AG04450 (cell line): ENCODE data around the gene STX5. TPM values are rescaled to one million over a fixed set of nuclear protein-coding genes. Genes with fewer than 3 reads are reported as not detected.

Experiments used
- CTCF ChIA-PET: fragments of 300-600, 350-600 bp; formaldehyde crosslinking; extraction: SDS; loops from one replicate; lab custom pipeline; 2022; ENCODE audit warnings: antibody characterized with exemption, inconsistent platforms; lab: Charles Lee
- POLR2A ChIA-PET: fragments of 350-600 bp; formaldehyde crosslinking; extraction: SDS; loops from one replicate; lab custom pipeline; 2021; ENCODE audit warnings: antibody characterized with exemption, inconsistent platforms; lab: Yijun Ruan, JAX
- DNase-seq: peaks from one replicate; pipeline ENCODE4 v3.0.0-alpha.2; 2011; ENCODE audit warnings: low read depth, low spot score
- H3K27ac ChIP-seq: one replicate; pipeline ENCODE4 v1.5.1; 2012; ENCODE audit warnings: low read depth, low read length, control low read depth
- H3K27me3 ChIP-seq: one replicate; pipeline ENCODE4 v1.6.0; 2012; ENCODE audit warnings: low read length; ENCODE audit not compliant: control insufficient read depth, insufficient read depth
- H3K4me3 ChIP-seq: 2 replicates; pipeline ENCODE4 v1.5.1; 2011; ENCODE audit warnings: mild to moderate bottlenecking, low read depth, low read length, control low read depth
- H3K9me3 ChIP-seq: 2 replicates; pipeline ENCODE4 v1.5.1; 2012; ENCODE audit warnings: low read length; ENCODE audit not compliant: control insufficient read depth, insufficient read depth
- CTCF ChIP-seq: IDR thresholded peaks from 2 replicates; pipeline ENCODE4 v1.5.1; 2011; ENCODE audit warnings: low read depth, low read length, control low read depth, inconsistent platforms
- polyA plus RNA-seq: library from polyadenylated mRNA; depleted of rRNA; stranded (reverse); fragments of >200 nt; gene quantifications from 2 replicates; pipeline ENCODE4 v1.2.3, GENCODE V29; 2011

Gene STX5
- polyA plus RNA-seq, 1 experiment = 51.7 TPM

GRCh38 chr11:62823677-62824076 is 8.2 kb downstream of the STX5 start:
- ChIA-PET CTCF (no interaction called here), POLR2A (interaction anchor here (1.6 kb wide), 1 partner anchor 16 kb away, joined by 6 read pairs; no protein-coding TSS in a partner anchor)
- no peak for DNase-seq
- H3K27ac ChIP-seq = no peak overlapping the region
- no peaks in the 10 kb centered on the region for H3K27me3 ChIP-seq
- H3K4me3 ChIP-seq = no peak overlapping the region
- no peak for TF ChIP-seq CTCF
- no peaks in the 10 kb centered on the region for H3K9me3 ChIP-seq

GRCh38 chr11:62817129-62817528 is 14.7 kb downstream of the STX5 start:
- Histone ChIP-seq H3K27ac (no peak overlapping the region), H3K27me3 (no peaks in the 10 kb centered on the region), H3K9me3 (no peaks in the 10 kb centered on the region), H3K4me3 (no peak overlapping the region)
- TF ChIP-seq CTCF = no peak
- DNase-seq = no peak
- CTCF ChIA-PET = interaction anchor here (1.4 to 2.8 kb wide), 2 partner anchors 31 to 67 kb away, joined by 4 to 13 read pairs; partner anchors contain the start of gene TMEM179B
- POLR2A ChIA-PET = interaction anchor here (1.0 kb wide), 1 partner anchor 13 kb away, joined by 3 read pairs; no protein-coding TSS in a partner anchor

- ChIA-PET CTCF (interaction anchor here (1.4 to 2.8 kb wide), 2 partner anchors 30 to 68 kb away, joined by 4 to 13 read pairs; partner anchors contain the start of gene TMEM179B), POLR2A (interaction anchor here (0.7 to 1.3 kb wide), 3 partner anchors 12 to 29 kb away, joined by 3 to 6 read pairs (median 5); partner anchors contain the start of gene STX5)
- TF ChIP-seq CTCF = no peak
- Histone ChIP-seq H3K4me3 (no peak overlapping the region), H3K9me3 (no peaks in the 10 kb centered on the region), H3K27me3 (no peaks in the 10 kb centered on the region), H3K27ac (no peak overlapping the region)
- DNase-seq = no peak
Measured at GRCh38 chr11:62816557-62816956, 15.3 kb downstream of the STX5 start.

- Histone ChIP-seq H3K27me3 (no peaks in the 10 kb centered on the region), H3K4me3 (no peak overlapping the region), H3K9me3 (no peaks in the 10 kb centered on the region), H3K27ac (no peak overlapping the region)
- TF ChIP-seq CTCF = no peak
- ChIA-PET POLR2A (interaction anchor here (0.5 to 0.7 kb wide), 2 partner anchors 18 to 44 kb away, joined by 3 to 6 read pairs; no protein-coding TSS in a partner anchor), CTCF (interaction anchor here (0.7 to 1.1 kb wide), 2 partner anchors 25 to 903 kb away, joined by 4 to 5 read pairs; no protein-coding TSS in a partner anchor)
- DNase-seq = no peak
Measured at GRCh38 chr11:62811659-62812058, 20.2 kb downstream of the STX5 start.

- H3K27ac ChIP-seq = no peak overlapping the region
- no peak for TF ChIP-seq CTCF
- ChIA-PET CTCF (no interaction called here), POLR2A (interaction anchor here (1.0 kb wide), 1 partner anchor 21 kb away, joined by 8 read pairs; the partner anchor contains the start of gene STX5)
- no peaks in the 10 kb centered on the region for H3K27me3 ChIP-seq
- DNase-seq = no peak
- H3K4me3 ChIP-seq = no peak overlapping the region
- no peaks in the 10 kb centered on the region for H3K9me3 ChIP-seq
Measured at GRCh38 chr11:62810748-62811147, 21.1 kb downstream of the STX5 start.
